OCI-LY7 (cell line): ENCODE results near the gene KCNJ15. TPM values are rescaled to one million over a fixed set of nuclear protein-coding genes. Genes with fewer than 3 reads are reported as not detected.

Experiments used
- BruUV-seq: library from RNA; stranded (reverse); fragments of 400-500 nt; replicated peaks from 2 replicates; lab custom pipeline; 2021; lab: Mats Ljungman, UMichigan
- CTCF ChIA-PET: fragments of 300-600 bp; sonication (Branson Sonifier 250); formaldehyde crosslinking; loops from one replicate; lab custom pipeline; 2022; ENCODE audit warnings: antibody characterized with exemption; ENCODE audit not compliant: unreplicated experiment; lab: Charles Lee
- POLR2A ChIA-PET: fragments of 300-600 bp; sonication (Branson Sonifier 250); formaldehyde crosslinking; loops from one replicate; lab custom pipeline; 2022; ENCODE audit warnings: antibody characterized with exemption; lab: Charles Lee
- DNase-seq: peaks from one replicate; pipeline ENCODE4 v3.0.0-alpha.2; 2015; ENCODE audit warnings: low spot score
- H2AFZ ChIP-seq: fragments of 200-600 bp; sonication (generic), shearing (Covaris generic); 2 replicates; pipeline ENCODE4 v1.6.1; 2014; ENCODE audit warnings: mild to moderate bottlenecking, antibody characterized with exemption, low read length, moderate library complexity
- H3K27ac ChIP-seq: fragments of 200-600 bp; sonication (generic); 2 replicates; pipeline ENCODE4 v1.5.1; 2014; ENCODE audit warnings: mixed run types, low read depth, mild to moderate bottlenecking, moderate library complexity, low read length, inconsistent platforms; ENCODE audit not compliant: poor library complexity, severe bottlenecking
- H3K36me3 ChIP-seq: fragments of 200-600 bp; sonication (generic); 2 replicates; pipeline ENCODE4 v1.6.1; 2014; ENCODE audit warnings: mild to moderate bottlenecking, antibody characterized with exemption, low read length, moderate library complexity, mixed read lengths; ENCODE audit not compliant: insufficient read depth
- H3K4me1 ChIP-seq: fragments of 200-600 bp; sonication (generic); 2 replicates; pipeline ENCODE4 v1.5.1; 2014; ENCODE audit warnings: mild to moderate bottlenecking, low read length; ENCODE audit not compliant: insufficient read depth, poor library complexity, severe bottlenecking
- H3K4me2 ChIP-seq: fragments of 200-600 bp; sonication (generic); 2 replicates; pipeline ENCODE4 v1.6.1; 2014; ENCODE audit warnings: mild to moderate bottlenecking, low read length
- H3K4me3 ChIP-seq: fragments of 200-600 bp; sonication (generic); 2 replicates; pipeline ENCODE4 v1.5.1; 2014; ENCODE audit warnings: mild to moderate bottlenecking, low read depth, low read length; ENCODE audit not compliant: poor library complexity, severe bottlenecking
- H3K79me2 ChIP-seq: fragments of 200-600 bp; sonication (generic); 2 replicates; pipeline ENCODE4 v1.6.1; 2016; ENCODE audit warnings: low read depth, mild to moderate bottlenecking, low read length, moderate library complexity, mixed read lengths; ENCODE audit not compliant: insufficient read depth
- H3K9me2 ChIP-seq: fragments of 200-600 bp; sonication (generic); 2 replicates; pipeline ENCODE4 v1.6.1; 2016; ENCODE audit warnings: mild to moderate bottlenecking, low read length, mixed read lengths; ENCODE audit not compliant: insufficient read depth
- H3K9me3 ChIP-seq: fragments of 200-600 bp; sonication (generic); 2 replicates; pipeline ENCODE4 v1.6.1; 2014; ENCODE audit warnings: mild to moderate bottlenecking, mixed run types, low read length, mixed read lengths
- H4K20me1 ChIP-seq: fragments of 200-600 bp; sonication (generic); 2 replicates; pipeline ENCODE4 v1.6.1; 2014; ENCODE audit warnings: mild to moderate bottlenecking, antibody characterized with exemption, low read length, moderate library complexity, mixed read lengths; ENCODE audit not compliant: insufficient read depth
- CTCF ChIP-seq: fragments of 200-600 bp; sonication (generic); conservative IDR thresholded peaks from 2 replicates; pipeline ENCODE4 v1.5.1; 2014; ENCODE audit warnings: mild to moderate bottlenecking, antibody characterized with exemption, low read length, moderate library complexity, mixed read lengths
- EZH2phosphoT487 ChIP-seq: fragments of 200-600 bp; sonication (generic); IDR thresholded peaks from 2 replicates; pipeline ENCODE4 v1.6.1; 2018; ENCODE audit warnings: low read depth, borderline replicate concordance, mild to moderate bottlenecking, mixed run types, antibody characterized with exemption, low read length, moderate library complexity, mixed read lengths
- intact Hi-C: fragments of 100-400 bp; cut with micrococcal nuclease; formaldehyde crosslinking; loops from one replicate; pipeline ENCODE4 v1.10.0; 2022; ENCODE audit not compliant: unreplicated experiment
- total RNA-seq, 2 experiments: library from RNA; depleted of rRNA in 1 of 2; stranded (reverse); fragments of >200 nt in 1 of 2; shearing (Covaris generic) in 1 of 2; gene quantifications; 2 replicates each; pipeline ENCODE4 v1.2.3, GENCODE V29; 2014 to 2022

Gene KCNJ15
- total RNA-seq, 2 experiments from 2014 or later: not detected

GRCh38 chr21:38260426-38260825, 3.6 kb downstream of the KCNJ15 start:
- Histone ChIP-seq H4K20me1 (no peaks in the 10 kb centered on the region), H3K4me3 (no peak overlapping the region), H3K27ac (no peak overlapping the region), H2AFZ (no peak overlapping the region), H3K4me2 (no peak overlapping the region), H3K9me2 (no peaks in the 10 kb centered on the region), H3K79me2 (no peaks in the 10 kb centered on the region), H3K4me1 (no peaks in the 10 kb centered on the region), H3K9me3 (no peaks in the 10 kb centered on the region), H3K36me3 (no peaks in the 10 kb centered on the region)
- DNase-seq: no peak
- intact Hi-C loops: no loop called here
- CTCF ChIA-PET: no interaction called here
- BruUV-seq: no TSS peak
- POLR2A ChIA-PET: no interaction called here
- TF ChIP-seq CTCF (no peak), EZH2phosphoT487 (no peak)

GRCh38 chr21:38261851-38262250, 5.1 kb downstream of the KCNJ15 start:
- H3K27ac ChIP-seq: no peak overlapping the region
- no TSS peak for BruUV-seq
- no peak for DNase-seq
- intact Hi-C loops: no loop called here
- no peaks in the 10 kb centered on the region for H3K9me3 ChIP-seq
- no peaks in the 10 kb centered on the region for H3K79me2 ChIP-seq
- H4K20me1 ChIP-seq: no peaks in the 10 kb centered on the region
- CTCF ChIA-PET: no interaction called here
- no peaks in the 10 kb centered on the region for H3K4me1 ChIP-seq
- TF ChIP-seq EZH2phosphoT487 (no peak), CTCF (no peak)
- POLR2A ChIA-PET: no interaction called here
- H3K36me3 ChIP-seq: no peaks in the 10 kb centered on the region
- H2AFZ ChIP-seq: no peak overlapping the region
- H3K4me2 ChIP-seq: no peak overlapping the region
- no peak overlapping the region for H3K4me3 ChIP-seq
- no peaks in the 10 kb centered on the region for H3K9me2 ChIP-seq

GRCh38 chr21:38263493-38263892, 6.7 kb downstream of the KCNJ15 start:
- H3K9me3 ChIP-seq: no peaks in the 10 kb centered on the region
- no peak overlapping the region for H3K4me3 ChIP-seq
- BruUV-seq: no TSS peak
- H3K36me3 ChIP-seq: no peaks in the 10 kb centered on the region
- ChIA-PET POLR2A (no interaction called here), CTCF (no interaction called here)
- DNase-seq: no peak
- no peak overlapping the region for H3K4me2 ChIP-seq
- no peak for TF ChIP-seq EZH2phosphoT487
- TF ChIP-seq CTCF: no peak
- H3K4me1 ChIP-seq: no peaks in the 10 kb centered on the region
- no peaks in the 10 kb centered on the region for H4K20me1 ChIP-seq
- intact Hi-C loops: no loop called here
- H3K27ac ChIP-seq: no peak overlapping the region
- no peaks in the 10 kb centered on the region for H3K79me2 ChIP-seq
- no peak overlapping the region for H2AFZ ChIP-seq
- H3K9me2 ChIP-seq: no peaks in the 10 kb centered on the region
